Right lobe of liver (tissue), 6 donors: ENCODE data around the gene SLC39A11. TPM values are rescaled to one million over a fixed set of nuclear protein-coding genes. Genes with fewer than 3 reads are reported as not detected.

Experiments used
- ATAC-seq, 4 donors: fragments of 200-7000 bp; cut with Tn5 transposase; one replicate each; pipeline ENCODE4 v1.9.1; 2020; ENCODE audit warnings: mild to moderate bottlenecking in 4 of 4, moderate library complexity in 4 of 4
- DNase-seq, 3 donors: peaks; one replicate each; pipeline ENCODE4 v3.0.0-alpha.2; 2020
- H3K27ac ChIP-seq, 3 donors: fragments of 200-600 bp; one replicate each; pipeline ENCODE4 v1.8.0; 2022
- H3K27me3 ChIP-seq, 2 donors: fragments of 200-600 bp; one replicate each; pipeline ENCODE4 v1.8.0; 2022
- H3K36me3 ChIP-seq, 4 donors: fragments of 200-600 bp; sonication (generic) in 1 of 4; one replicate each; pipeline versions ENCODE4 v1.5.1 to v1.8.0; 2017 to 2022; ENCODE audit warnings: control low read depth in 1 of 4
- H3K4me1 ChIP-seq, 4 donors: fragments of 200-600 bp; sonication (generic) in 1 of 4; one replicate each; pipeline versions ENCODE4 v1.5.1 to v1.8.0; 2017 to 2022; ENCODE audit warnings: control low read depth in 1 of 4
- H3K4me3 ChIP-seq, 3 donors: fragments of 200-600 bp; one replicate each; pipeline ENCODE4 v1.8.0; 2022
- H3K9me3 ChIP-seq, 4 donors: fragments of 200-600 bp; sonication (generic) in 1 of 4; one replicate each; pipeline versions ENCODE4 v1.5.1 to v1.8.0; 2017 to 2022; ENCODE audit warnings: control low read depth in 1 of 4
- POLR2A ChIP-seq: fragments of 450-650 bp; IDR thresholded peaks from one replicate; pipeline ENCODE4 v1.6.1; 2017; ENCODE audit warnings: antibody characterized with exemption, mild to moderate bottlenecking
- WGBS: methylation state at CpG from one replicate; pipeline ENCODE4 v1.1.6; 2018; ENCODE audit warnings: low coverage, low lambda C conversion rate; ENCODE audit not compliant: insufficient coverage; ENCODE audit errors: missing lambda C conversion rate; 5-methylcytosine and 5-hydroxymethylcytosine counted together
- intact Hi-C, 2 donors: fragments of 100-400 bp; cut with DNase I; formaldehyde crosslinking; loops; one replicate each; pipeline versions ENCODE4 v1.11.2 to v1.14.1; 2022
- total RNA-seq, 6 experiments: library from RNA; depleted of rRNA in 2 of 6; stranded (reverse); fragments of >200 nt in 2 of 6; fragmentation: NEBNext Ultra II Directional in 3 of 6; extraction: Animal tissue kit (Norgen Biotek cat#: 25700) in 3 of 6; gene quantifications; one replicate each; pipeline versions ENCODE4 v1.1.0 to v1.2.4, GENCODE V29; 2016 to 2023
- TF ChIP-seq, protein P1 (sequence below), 4 donors: fragments of 200-600 bp in 3 of 4; fragments of 450-650 bp in 1 of 4; IDR thresholded peaks; one replicate each; pipeline versions ENCODE4 v1.5.1 to v1.8.0; 2016 to 2022; ENCODE audit warnings: antibody characterized with exemption in 4 of 4, mild to moderate bottlenecking in 2 of 4
- donor health status: DM: no; HTN: yes; CAD: no.
- donor health status: DM: no; HTN: no; CAD: no.
- donor health status: DM: no; HTN: no; CAD: no.
- donor health status: DM: no; HTN: yes; CAD: no.
- donor health status: DM: no; HTN: yes; CAD: no.

SLC39A11 gene
- total RNA-seq, 6 experiments from 2014 or later = 25.4 to 49.6 (median 39.3) TPM

DNA sequence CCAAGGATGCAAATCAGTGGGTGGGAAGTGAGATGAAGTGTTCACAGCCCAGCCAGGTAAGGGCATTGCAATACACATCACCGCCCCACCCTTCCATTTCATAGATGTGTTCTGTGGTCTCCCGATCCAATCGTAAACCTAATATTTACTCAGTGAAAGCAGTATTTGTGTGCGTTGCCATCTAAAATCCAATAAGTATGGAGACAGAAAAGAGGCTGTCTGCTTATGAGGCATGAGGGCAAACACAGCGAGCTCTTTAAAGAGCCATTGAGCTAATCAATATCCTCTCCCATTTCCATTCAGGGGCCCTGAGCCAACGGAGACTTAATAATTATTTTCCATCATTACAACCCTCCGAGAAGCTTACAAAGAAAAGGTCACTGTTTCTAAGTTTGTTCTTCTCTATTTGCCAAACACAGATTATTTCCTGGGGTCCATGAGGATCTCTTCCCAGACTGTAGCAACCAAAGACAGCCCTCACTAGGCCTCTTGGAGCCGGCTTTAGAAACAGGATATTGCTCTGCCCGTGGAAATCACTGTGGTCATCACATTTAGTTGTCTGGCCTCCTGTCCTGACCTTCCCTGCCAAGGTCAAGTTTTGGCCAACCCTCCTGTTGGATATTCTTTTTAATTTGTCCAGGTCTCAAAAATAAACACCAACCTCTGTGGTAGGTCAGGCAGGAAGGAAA lies 120.1 kb downstream of the SLC39A11 start:
- no peak overlapping the region for H3K4me3 ChIP-seq
- DNase-seq (no peak), ATAC-seq (peak in 3 of 4 donors; percentile 13 to 43 (median 14))
- H3K27ac ChIP-seq = no peak overlapping the region
- intact Hi-C loops = no loop called here
- peaks cover 0 to 27% (median 7%) of the 10 kb centered on the region in 4 donors for H3K4me1 ChIP-seq
- H3K36me3 ChIP-seq = no peaks in the 10 kb centered on the region
- WGBS = 24% methylated on average over 8 of the region's 9 CpGs
- H3K9me3 ChIP-seq = no peaks in the 10 kb centered on the region
- TF ChIP-seq POLR2A = no peak
- TF ChIP-seq, protein P1, sequence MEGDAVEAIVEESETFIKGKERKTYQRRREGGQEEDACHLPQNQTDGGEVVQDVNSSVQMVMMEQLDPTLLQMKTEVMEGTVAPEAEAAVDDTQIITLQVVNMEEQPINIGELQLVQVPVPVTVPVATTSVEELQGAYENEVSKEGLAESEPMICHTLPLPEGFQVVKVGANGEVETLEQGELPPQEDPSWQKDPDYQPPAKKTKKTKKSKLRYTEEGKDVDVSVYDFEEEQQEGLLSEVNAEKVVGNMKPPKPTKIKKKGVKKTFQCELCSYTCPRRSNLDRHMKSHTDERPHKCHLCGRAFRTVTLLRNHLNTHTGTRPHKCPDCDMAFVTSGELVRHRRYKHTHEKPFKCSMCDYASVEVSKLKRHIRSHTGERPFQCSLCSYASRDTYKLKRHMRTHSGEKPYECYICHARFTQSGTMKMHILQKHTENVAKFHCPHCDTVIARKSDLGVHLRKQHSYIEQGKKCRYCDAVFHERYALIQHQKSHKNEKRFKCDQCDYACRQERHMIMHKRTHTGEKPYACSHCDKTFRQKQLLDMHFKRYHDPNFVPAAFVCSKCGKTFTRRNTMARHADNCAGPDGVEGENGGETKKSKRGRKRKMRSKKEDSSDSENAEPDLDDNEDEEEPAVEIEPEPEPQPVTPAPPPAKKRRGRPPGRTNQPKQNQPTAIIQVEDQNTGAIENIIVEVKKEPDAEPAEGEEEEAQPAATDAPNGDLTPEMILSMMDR (IDR thresholded peaks at IDR 0.05) = no peak
- no peaks in the 10 kb centered on the region for H3K27me3 ChIP-seq

DNA sequence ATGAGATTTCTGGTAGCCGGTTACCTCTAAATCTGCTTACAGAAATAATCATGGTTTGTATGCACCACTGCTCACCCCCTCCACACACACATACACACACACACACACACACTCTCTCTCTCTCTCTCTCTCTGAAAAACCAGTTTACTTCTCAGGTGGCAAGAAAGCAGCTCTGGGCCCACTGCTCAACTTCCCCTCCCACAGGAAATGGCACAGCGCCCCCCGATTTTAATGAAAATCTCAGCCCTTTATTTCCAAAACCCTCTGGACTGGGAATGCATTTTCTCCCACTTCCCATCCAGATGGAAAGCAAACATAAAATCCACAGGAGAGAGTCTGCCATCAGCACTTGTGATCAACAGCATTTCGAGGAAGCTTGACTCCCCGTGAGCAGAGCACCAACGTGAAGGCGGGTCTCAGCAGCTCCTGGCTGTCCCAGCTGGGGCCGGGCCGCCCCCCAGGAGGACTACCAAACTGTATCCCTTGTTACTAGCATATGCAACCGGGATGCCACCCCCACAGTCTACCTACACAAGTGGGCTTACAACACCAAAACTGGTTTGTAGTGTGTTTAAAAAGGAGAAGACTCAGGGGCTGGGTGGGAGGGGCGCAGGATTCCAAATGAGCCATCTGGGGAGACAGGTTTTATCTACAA lies 121.1 kb downstream of the SLC39A11 start:
- Histone ChIP-seq H3K27me3 (no peaks in the 10 kb centered on the region), H3K36me3 (no peaks in the 10 kb centered on the region), H3K4me3 (no peak overlapping the region), H3K27ac (no peak overlapping the region), H3K4me1 (peaks cover 0 to 18% (median 5%) of the 10 kb centered on the region in 4 donors), H3K9me3 (no peaks in the 10 kb centered on the region)
- 87% methylated on average over 3 of the region's 11 CpGs for WGBS
- ATAC-seq (no peak), DNase-seq (no peak)
- TF ChIP-seq, protein P1 (IDR thresholded peaks at IDR 0.05) = no peak
- TF ChIP-seq POLR2A = no peak
- intact Hi-C loops = no loop called here

GRCh38 chr17:72970797-72971196 lies 121.7 kb downstream of the SLC39A11 start:
- Histone ChIP-seq H3K27ac (no peak overlapping the region), H3K9me3 (no peaks in the 10 kb centered on the region), H3K4me1 (peaks cover 0 to 18% (median 5%) of the 10 kb centered on the region in 4 donors), H3K36me3 (no peaks in the 10 kb centered on the region), H3K4me3 (no peak overlapping the region), H3K27me3 (no peaks in the 10 kb centered on the region)
- DNase-seq (no peak), ATAC-seq (no peak)
- 95% methylated on average over 2 of the region's 10 CpGs for WGBS
- no peak for TF ChIP-seq POLR2A
- TF ChIP-seq, protein P1 (IDR thresholded peaks at IDR 0.05) = no peak
- intact Hi-C loops = no loop called here

- 63% methylated on average over 5 of the region's 5 CpGs for WGBS
- ATAC-seq (no peak), DNase-seq (no peak)
- intact Hi-C loops = no loop called here
- no peak overlapping the region for H3K4me3 ChIP-seq
- H3K9me3 ChIP-seq = no peaks in the 10 kb centered on the region
- H3K27ac ChIP-seq = no peak overlapping the region
- no peak for TF ChIP-seq POLR2A
- TF ChIP-seq, protein P1 (IDR thresholded peaks at IDR 0.05) = no peak
- peaks cover 0 to 18% (median 5%) of the 10 kb centered on the region in 4 donors for H3K4me1 ChIP-seq
- H3K27me3 ChIP-seq = no peaks in the 10 kb centered on the region
- H3K36me3 ChIP-seq = no peaks in the 10 kb centered on the region
Measured at GRCh38 chr17:72970246-72970645, 122.2 kb downstream of the SLC39A11 start.
